OCI-LY1 (cell line): ENCODE measurements around the gene DPF1.

Experiments used
- H2AFZ ChIP-seq: fragments of 200-600 bp; sonication (generic), shearing (Covaris generic); 2 replicates; pipeline ENCODE4 v1.6.0; 2014; ENCODE audit warnings: antibody characterized with exemption, mild to moderate bottlenecking, low read length
- H3F3A ChIP-seq: fragments of 200-600 bp; sonication (generic), shearing (Covaris generic); 2 replicates; pipeline ENCODE4 v1.6.0; 2014; ENCODE audit warnings: mild to moderate bottlenecking, antibody characterized with exemption, low read length, moderate library complexity; ENCODE audit not compliant: insufficient read depth
- H3K27ac ChIP-seq: fragments of 200-600 bp; sonication (generic); 2 replicates; pipeline ENCODE4 v1.5.1; 2014; ENCODE audit warnings: low read length, mixed run types, mild to moderate bottlenecking, low read depth; ENCODE audit not compliant: poor library complexity, severe bottlenecking
- H3K27me3 ChIP-seq: fragments of 200-600 bp; sonication (generic); 2 replicates; pipeline ENCODE4 v1.6.0; 2014; ENCODE audit warnings: antibody characterized with exemption, mild to moderate bottlenecking, low read length, moderate library complexity; ENCODE audit not compliant: insufficient read depth
- H3K36me3 ChIP-seq: fragments of 200-600 bp; sonication (generic); 2 replicates; pipeline ENCODE4 v1.6.1; 2014; ENCODE audit warnings: mild to moderate bottlenecking, antibody characterized with exemption, low read length, moderate library complexity, mixed read lengths; ENCODE audit not compliant: insufficient read depth
- H3K4me1 ChIP-seq: fragments of 200-600 bp; sonication (generic); 2 replicates; pipeline ENCODE4 v1.5.1; 2014; ENCODE audit warnings: mild to moderate bottlenecking, low read length, moderate library complexity; ENCODE audit not compliant: insufficient read depth, severe bottlenecking
- H3K4me2 ChIP-seq: fragments of 200-600 bp; sonication (generic), shearing (Covaris generic); 2 replicates; pipeline ENCODE4 v1.6.1; 2014; ENCODE audit warnings: low read length
- H3K4me3 ChIP-seq: fragments of 200-600 bp; sonication (generic); 2 replicates; pipeline ENCODE4 v1.5.1; 2014; ENCODE audit warnings: low read length, low read depth, mild to moderate bottlenecking, mixed read lengths; ENCODE audit not compliant: poor library complexity, severe bottlenecking
- H3K79me2 ChIP-seq: fragments of 200-600 bp; shearing (Covaris generic); 2 replicates; pipeline ENCODE4 v1.6.1; 2016; ENCODE audit warnings: mixed run types, low read length, mixed read lengths; ENCODE audit not compliant: insufficient read depth
- H3K9ac ChIP-seq: fragments of 200-600 bp; sonication (generic), shearing (Covaris generic); 2 replicates; pipeline ENCODE4 v1.6.1; 2014; ENCODE audit warnings: mild to moderate bottlenecking, low read length, mixed read lengths
- H3K9me2 ChIP-seq: fragments of 200-600 bp; sonication (generic), shearing (Covaris generic); 2 replicates; pipeline ENCODE4 v1.6.1; 2014; ENCODE audit warnings: low read depth, mild to moderate bottlenecking, low read length, mixed read lengths
- H3K9me3 ChIP-seq: fragments of 200-600 bp; shearing (Covaris generic); 2 replicates; pipeline ENCODE4 v1.6.1; 2014; ENCODE audit warnings: low read length, mixed read lengths
- H4K20me1 ChIP-seq: fragments of 200-600 bp; sonication (generic), shearing (Covaris generic); 2 replicates; pipeline ENCODE4 v1.6.0; 2016; ENCODE audit warnings: mild to moderate bottlenecking, low read length; ENCODE audit not compliant: insufficient read depth
- EZH2 ChIP-seq: fragments of 200-600 bp; sonication (generic), shearing (Covaris generic); IDR thresholded peaks from 2 replicates; pipeline ENCODE4 v1.8.0; 2017; ENCODE audit warnings: borderline replicate concordance, mixed run types, mild to moderate bottlenecking, antibody characterized with exemption, low read length, moderate library complexity, mixed read lengths
- TF ChIP-seq, protein P1 (sequence below): fragments of 200-600 bp; sonication (generic), shearing (Covaris generic); IDR thresholded peaks from 2 replicates; pipeline ENCODE4 v1.5.1; 2017; ENCODE audit warnings: mild to moderate bottlenecking, antibody characterized with exemption, low read length, moderate library complexity, mixed read lengths

DPF1 gene

DNA sequence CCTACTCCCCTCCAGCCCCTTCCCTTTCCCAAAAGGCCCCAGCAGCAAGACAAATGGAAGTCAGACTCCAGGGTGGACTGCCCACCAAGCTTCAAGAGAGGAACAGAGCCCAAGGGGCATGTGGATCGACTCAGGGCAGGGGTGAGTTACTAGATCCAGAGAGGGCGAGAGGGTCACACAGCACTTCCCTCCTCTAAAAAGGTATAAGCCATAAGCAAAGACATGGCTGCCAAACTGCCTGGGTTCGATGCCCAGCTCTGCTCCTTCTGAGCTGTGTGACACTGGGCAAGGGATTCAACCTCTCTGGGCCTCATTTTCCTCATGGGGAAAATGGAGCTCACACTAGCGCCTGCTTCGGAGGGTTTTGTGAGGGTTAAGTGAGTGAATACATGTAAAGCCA lies 28.4 kb upstream of the DPF1 start:
- H3F3A ChIP-seq: no peaks in the 10 kb centered on the region
- no peaks in the 10 kb centered on the region for H3K36me3 ChIP-seq
- H3K27ac ChIP-seq: no peak overlapping the region
- H3K9me2 ChIP-seq: no peaks in the 10 kb centered on the region
- H3K9ac ChIP-seq: no peak overlapping the region
- no peaks in the 10 kb centered on the region for H3K9me3 ChIP-seq
- H3K4me2 ChIP-seq: no peak overlapping the region
- no peak overlapping the region for H2AFZ ChIP-seq
- H3K4me3 ChIP-seq: no peak overlapping the region
- no peak for TF ChIP-seq EZH2
- TF ChIP-seq, protein P1, sequence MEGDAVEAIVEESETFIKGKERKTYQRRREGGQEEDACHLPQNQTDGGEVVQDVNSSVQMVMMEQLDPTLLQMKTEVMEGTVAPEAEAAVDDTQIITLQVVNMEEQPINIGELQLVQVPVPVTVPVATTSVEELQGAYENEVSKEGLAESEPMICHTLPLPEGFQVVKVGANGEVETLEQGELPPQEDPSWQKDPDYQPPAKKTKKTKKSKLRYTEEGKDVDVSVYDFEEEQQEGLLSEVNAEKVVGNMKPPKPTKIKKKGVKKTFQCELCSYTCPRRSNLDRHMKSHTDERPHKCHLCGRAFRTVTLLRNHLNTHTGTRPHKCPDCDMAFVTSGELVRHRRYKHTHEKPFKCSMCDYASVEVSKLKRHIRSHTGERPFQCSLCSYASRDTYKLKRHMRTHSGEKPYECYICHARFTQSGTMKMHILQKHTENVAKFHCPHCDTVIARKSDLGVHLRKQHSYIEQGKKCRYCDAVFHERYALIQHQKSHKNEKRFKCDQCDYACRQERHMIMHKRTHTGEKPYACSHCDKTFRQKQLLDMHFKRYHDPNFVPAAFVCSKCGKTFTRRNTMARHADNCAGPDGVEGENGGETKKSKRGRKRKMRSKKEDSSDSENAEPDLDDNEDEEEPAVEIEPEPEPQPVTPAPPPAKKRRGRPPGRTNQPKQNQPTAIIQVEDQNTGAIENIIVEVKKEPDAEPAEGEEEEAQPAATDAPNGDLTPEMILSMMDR: no peak
- H3K79me2 ChIP-seq: no peaks in the 10 kb centered on the region
- no peaks in the 10 kb centered on the region for H3K4me1 ChIP-seq
- H3K27me3 ChIP-seq: no peaks in the 10 kb centered on the region; the same call in 1 of the 2 replicates
- H4K20me1 ChIP-seq: no peaks in the 10 kb centered on the region

DNA sequence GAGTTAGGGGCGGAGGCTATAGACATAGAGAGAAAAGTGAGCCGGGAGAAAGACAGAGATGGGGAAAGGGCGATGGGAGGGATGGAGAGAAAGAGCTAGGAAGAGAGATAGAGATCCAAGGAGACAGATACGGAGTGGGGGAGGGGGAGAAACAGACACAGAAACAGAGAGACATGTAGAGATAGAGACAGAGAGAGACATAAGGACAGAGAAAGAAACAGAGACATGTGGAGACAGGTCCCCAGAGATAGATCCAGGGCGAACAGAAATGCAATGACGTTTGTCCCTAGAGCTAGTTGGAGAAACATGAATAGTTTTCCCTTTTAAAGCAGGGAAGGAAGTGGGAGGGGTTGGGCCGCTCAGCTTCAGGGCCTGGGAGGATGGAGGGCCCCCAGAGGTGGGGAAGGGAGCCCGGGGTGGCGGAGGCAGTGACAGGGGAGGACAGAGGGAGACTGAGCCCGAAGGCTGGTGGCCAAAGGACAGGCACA lies 27.6 kb upstream of the DPF1 start:
- Histone ChIP-seq H3K36me3 (no peaks in the 10 kb centered on the region), H3K4me1 (no peaks in the 10 kb centered on the region), H3K79me2 (no peaks in the 10 kb centered on the region), H3K27me3 (peaks cover 3% of the 10 kb centered on the region; the same call in 1 of the 2 replicates), H3K9ac (no peak overlapping the region), H3K4me2 (no peak overlapping the region), H3K9me2 (no peaks in the 10 kb centered on the region), H4K20me1 (no peaks in the 10 kb centered on the region), H3K9me3 (no peaks in the 10 kb centered on the region), H2AFZ (no peak overlapping the region), H3K4me3 (no peak overlapping the region), H3K27ac (no peak overlapping the region), H3F3A (no peaks in the 10 kb centered on the region)
- no peak for TF ChIP-seq EZH2
- TF ChIP-seq, protein P1: no peak

DNA sequence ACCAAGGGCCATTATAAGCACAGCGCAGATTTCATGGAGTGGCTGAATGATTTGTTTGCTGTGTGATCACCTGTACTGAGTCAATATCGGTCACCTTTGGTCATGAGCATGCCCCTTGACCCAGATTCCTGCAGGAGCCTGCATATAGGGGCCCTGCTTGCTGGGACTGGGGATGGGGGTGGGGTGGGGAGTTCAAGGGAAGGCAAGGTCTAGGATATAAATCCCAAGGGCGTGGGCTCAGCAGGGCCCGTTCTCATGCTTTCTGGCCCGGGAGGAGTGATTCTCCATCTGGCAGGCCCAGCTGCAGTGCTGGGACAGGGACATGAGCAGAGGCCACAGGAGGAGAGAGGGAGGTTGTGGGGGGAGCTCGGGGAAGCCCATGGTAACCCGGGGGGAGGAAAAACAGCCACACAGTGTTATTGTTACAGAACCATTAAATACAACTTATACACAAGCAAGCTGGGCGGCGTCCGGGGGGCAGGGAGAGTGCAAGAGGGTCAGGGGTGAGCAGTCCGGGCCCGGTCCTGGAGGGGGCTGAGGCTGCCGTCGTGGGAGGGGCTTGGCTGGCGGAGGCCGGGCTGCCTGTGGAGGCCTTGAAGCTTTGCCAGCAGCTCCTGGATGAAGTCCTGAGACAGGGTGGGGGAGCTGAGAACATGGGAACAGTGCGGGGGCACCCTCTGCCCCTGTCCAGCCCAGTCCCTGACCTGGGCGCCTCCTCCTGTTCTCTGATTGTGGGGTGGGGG lies 27.0 kb upstream of the DPF1 start:
- no peak overlapping the region for H3K4me3 ChIP-seq

More for the DNA sequence above, 27.0 kb upstream of the DPF1 start:
- Histone ChIP-seq H3K27me3 (peaks cover 5% of the 10 kb centered on the region; the same call in 1 of the 2 replicates), H3K9ac (no peak overlapping the region), H4K20me1 (no peaks in the 10 kb centered on the region), H3K9me2 (no peaks in the 10 kb centered on the region), H3K9me3 (no peaks in the 10 kb centered on the region), H3K36me3 (no peaks in the 10 kb centered on the region), H2AFZ (no peak overlapping the region), H3K27ac (no peak overlapping the region), H3K4me2 (no peak overlapping the region), H3K4me1 (peaks cover 5% of the 10 kb centered on the region), H3F3A (peaks cover 1% of the 10 kb centered on the region), H3K79me2 (no peaks in the 10 kb centered on the region)
- TF ChIP-seq, protein P1: no peak
- TF ChIP-seq EZH2: no peak
